ENCODE data around the gene SCGB1D1.
A peak's percentile ranks its signal among the peaks of the same experiment; 100 is the strongest.
"Not testable (repeated sequence)": the region's sequence is repeated elsewhere in the genome, so short reads cannot be mapped to it uniquely, and the experiment has no call there.

The SCGB1D1 gene

DNA sequence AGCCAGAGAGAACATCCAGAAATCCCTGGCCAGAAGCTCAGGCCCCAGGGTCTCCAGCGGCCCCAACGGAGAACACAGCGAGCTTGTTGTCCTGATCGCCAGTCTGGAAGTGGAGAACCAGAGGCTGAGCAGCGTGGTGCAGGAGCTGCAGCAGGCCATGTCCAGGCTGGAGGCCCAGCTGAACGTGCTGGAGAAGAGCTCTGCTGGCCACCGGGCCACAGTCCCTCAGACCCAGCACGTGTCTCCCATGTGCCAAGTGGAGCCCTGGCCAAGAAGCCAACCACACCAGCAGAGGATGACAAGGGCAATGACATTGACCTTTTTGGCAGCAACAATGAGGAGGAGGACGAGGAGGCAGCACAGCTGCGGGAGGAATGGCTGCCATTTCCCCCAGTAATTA lies 20.6 kb upstream of the SCGB1D1 start:
- DNase-seq: no peak

DNA sequence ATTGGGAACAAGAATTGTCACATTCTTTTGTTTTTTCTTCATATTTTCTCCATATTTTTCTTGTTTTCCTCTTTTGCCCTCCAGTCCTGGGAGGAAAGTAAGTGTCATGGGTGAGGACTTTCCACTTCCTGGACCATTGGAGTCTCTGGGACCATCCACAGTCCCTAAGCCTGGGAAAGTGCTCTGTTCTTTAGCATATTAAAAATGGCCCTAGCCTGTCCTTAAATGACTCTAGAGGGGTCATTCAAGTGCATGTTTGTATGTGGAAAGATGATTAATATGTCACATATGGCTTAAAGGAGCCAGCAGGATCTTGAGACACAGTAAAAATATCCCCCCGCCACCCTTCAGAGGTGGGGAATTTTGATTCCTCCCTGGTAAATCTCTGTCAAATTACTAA lies 20.1 kb upstream of the SCGB1D1 start:
- DNase-seq: no peak

DNA sequence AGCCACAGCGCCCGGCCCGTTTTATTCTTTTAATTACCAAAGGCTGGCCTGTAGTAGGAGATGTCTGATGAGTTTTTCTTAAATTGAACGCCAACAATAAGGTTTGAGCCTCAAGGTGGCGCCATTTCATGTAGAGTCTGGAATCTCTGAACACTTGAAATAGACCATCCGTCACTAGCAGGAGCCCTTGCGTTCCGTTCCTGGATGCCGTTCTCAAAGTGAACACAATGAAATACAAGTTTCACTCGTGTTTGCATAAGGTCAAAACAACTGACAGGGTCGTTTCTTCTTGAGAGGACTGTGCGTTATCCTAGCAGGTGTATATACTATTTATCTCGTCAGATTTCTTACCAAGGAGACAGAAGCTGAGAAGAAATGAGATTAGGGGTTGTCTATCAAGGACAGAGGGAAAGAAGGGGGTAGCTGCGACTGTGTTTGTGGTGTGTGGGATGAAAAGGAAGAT lies 18.7 kb upstream of the SCGB1D1 start:
- peak; percentile 84 for DNase-seq

DNA sequence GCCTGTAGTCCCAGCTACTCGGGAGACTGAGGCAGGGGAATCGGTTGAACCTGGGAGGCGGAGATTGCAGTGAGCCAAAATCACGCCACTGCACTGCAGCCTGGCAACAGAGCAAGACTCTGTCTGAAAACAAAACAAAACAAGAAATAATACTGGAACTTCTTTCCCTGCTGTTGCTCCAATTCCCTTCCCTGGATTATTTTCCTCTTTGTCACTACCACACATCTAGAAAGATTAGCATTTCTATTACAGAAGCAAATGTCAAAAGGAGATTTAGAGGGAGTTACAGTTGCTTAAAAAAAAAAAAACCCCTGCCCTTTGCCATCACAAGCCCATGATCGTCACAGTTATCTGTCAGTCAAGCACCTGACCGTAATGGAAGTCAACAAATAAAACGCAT lies 17.7 kb upstream of the SCGB1D1 start:
- no peak for DNase-seq

DNA sequence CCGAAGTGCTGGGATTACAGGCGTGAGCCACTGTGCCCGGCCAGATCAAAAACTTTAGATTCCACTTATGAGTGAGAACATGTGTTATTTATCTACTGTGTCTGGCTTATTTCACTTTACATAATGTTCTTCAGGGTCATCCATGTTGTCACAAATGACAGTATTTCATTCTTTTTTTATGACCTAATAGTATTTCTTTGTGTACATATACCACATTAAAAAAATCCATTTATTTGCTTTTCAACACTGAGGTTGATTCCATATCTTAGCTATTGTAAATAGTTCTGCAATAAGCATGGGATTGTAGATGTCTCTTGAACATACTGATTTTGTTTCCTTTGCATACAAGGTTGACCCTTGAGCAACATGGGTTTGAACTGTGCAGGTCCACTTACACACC lies 13.2 kb upstream of the SCGB1D1 start:
- DNase-seq: no peak

DNA sequence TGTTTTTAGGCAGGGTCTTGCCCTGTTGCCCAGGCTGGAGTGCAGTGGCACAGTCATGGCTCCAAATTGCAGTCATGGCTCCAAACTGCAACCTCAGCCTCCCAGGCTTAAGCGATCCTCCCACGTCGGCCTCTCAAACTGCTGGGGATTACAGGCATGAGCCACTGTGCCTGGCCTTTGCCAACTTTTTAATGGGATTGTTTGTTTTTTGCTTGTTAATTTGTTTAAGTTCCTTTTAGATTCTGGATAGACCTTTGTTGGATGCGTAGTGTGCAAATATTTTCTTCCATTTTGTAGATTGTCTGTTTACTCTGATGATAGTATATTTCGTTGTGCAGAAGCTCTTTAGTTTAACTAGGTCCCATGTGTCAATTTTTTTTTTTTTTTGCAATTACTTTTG lies 10.0 kb upstream of the SCGB1D1 start:
- no peak for DNase-seq

DNA sequence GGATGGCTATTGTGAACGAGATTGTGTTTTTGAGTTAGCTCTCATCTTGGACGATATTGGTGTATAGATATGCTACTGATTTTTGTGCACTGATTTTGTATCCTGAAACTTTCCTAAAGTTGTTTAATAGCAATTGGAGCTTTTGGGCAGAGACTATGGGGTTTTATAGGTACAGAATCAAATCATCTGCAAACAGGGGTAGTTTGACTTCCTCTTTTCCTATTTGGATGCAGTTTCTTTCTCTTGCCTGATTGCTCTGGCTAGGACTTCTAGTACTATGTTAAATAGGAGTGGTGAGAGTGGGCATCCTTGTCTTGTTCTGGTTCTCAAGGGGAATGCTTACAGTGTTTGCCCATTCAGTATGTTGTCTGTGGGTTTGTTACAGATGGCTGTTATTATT lies 8.9 kb upstream of the SCGB1D1 start:
- DNase-seq: no peak

DNA sequence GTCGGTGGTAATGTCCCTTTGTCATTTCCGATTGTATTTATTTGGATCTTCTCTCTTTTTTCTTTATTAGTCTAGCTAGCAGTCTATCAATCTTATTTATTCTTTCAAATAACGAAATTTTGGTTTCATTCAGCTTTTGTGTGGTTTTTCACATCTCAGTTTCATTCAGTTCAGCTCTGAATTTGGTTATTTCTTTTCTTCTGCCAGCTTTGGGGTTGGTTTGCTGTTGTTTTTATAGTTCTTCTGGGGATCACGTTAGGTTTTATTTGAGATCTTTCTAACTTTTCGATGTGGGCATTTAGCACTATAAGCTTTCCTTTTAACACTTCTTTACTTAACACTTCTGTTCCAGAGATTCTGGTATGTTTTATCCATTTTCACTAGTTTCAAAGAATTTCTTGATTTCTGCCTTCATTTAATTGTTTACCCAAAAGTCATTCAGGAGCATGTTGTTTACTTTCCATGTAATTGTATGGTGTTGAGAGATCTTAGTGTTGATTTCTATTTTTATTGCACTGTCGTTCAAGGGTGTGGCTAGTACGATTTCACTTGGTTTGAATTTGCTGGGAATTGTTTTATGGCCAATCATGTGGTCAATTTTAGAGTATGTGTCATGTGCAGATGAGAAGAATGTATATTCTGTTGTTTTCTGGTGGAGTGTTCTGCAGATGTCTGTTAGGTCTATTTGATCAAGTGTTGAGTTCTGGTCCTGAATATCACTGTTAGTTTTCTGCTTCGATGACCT lies 7.7 kb upstream of the SCGB1D1 start:
- no peak for DNase-seq

DNA sequence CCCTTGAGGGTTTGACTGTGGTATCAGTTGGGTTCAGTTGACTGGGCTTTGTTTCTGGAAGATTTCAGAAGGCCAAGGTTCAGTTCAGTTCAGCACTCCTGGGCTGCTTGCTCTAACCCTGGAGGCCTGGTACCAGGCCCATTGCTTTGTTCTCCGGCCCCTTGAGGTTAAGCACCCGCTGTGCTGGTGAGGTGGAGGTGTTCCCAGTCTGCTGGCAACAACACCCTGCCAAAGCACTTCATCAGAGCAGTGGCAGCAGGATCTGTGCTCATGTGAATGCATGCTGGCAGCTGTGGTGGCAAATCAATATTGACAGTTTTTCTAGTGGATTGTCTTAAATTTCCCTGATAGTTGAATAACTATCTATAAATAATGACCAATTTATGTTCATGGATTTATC lies 3.8 kb upstream of the SCGB1D1 start:
- DNase-seq: no peak

DNA sequence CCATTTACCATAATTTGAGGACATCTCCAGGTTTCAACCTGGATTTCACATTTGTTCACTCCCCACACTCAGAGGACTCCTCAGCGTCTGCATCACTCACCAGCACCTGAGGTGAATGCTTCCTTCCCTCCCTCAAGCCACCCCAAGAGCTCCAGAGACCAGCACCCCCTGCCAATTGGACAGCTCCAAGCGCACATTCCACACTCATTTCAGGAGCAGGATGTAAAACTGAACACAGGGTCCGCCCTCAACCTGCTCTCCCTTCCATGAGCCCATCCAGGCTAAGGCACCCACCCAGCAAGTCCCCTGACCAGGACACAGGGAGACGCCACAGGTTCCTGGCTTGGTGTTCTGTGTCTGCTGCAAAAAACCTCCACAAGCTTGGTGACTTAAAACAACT lies 3.9 kb downstream of the SCGB1D1 start:
- no peak for DNase-seq

DNA sequence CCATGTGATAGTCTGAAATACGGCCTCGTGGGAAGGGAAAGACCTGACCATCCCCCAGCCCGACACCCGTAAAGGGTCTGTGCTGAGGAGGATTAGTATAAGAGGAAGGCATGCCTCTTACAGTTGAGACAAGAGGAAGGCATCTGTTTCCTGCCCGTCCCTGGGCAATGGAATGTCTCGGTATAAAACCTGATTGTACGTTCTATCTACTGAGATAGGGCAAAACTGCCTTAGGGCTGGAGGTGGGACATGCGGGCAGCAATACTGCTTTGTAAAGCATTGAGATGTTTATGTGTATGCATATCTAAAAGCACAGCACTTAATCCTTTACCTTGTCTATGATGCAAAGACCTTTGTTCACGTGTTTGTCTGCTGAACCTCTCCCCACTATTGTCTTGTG lies 5.0 kb downstream of the SCGB1D1 start:
- DNase-seq: not testable (repeated sequence)

DNA sequence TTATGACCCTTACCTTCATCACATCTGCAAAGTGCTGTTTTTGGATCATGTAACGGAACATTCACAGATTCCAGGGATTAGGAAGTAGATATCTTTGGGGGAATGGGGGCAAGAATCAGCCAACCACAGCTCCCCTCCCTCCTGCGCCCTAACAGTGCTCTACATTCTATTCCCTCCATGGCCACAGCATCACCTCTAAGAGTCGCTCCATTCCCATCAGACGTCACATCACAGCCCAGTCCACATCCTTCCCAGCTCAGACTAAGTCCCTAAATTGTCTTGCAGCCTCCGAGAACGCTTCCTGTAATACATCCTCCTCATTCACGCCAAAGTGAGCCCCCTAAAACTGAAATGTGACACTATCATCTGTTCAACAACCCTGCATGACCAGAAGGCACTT lies 5.9 kb downstream of the SCGB1D1 start:
- no peak for DNase-seq

DNA sequence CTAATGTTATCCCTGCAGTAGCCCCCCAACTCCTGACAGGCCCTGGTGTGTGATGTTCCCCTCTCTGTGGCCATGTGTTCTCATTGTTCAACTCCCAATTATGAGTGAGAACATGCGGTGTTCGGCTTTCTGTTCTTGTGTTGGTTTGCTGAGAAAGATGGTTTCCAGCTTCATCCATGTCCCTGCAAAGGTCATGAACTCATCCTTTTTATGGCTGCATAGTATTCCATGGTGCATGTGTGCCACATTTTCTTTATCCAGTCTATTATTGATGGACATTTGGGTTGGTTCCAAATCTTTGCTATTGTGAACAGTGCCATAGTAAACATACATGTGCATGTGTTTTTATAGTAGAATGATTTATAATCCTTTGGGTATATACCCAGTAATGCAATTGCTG lies 7.4 kb downstream of the SCGB1D1 start:
- DNase-seq: not testable (repeated sequence)

DNA sequence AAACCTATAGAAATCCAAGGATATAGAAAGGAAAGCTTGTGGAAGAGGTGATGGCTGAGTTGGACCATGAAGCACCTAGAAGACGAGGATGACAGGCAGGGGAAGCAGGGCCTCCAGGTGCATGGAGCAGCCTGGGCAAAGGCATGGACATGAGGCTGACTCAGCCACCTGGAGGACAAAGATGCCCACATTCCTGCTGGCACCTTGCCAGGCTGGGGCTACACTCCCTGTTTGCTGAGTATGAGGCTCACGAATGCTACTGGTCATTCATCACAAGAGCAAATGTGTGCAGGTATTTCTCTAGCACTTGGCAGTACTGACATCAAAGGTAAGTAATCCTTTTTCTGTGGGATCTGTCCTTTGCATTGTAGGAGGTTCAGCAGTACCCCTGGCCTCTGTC lies 11.4 kb downstream of the SCGB1D1 start:
- no peak for DNase-seq

DNA sequence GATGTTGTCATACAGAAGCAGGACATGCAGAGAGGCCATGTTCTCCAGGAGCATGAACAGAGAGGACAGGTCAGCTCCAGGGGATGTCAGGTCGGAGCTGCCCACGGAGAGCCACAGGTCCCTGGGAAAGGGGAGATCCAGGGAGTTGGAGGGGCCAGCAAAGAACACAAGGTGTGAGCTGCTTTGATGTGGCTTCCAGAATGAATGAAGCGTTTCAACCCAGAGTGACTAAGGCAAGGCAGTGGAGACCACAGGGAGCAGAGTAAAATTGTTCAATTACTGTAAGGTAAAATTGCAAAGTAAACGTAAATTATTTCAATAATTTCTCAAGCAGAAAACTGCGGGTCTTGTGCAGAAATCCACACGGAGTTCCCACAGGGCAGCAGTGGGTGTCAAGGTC lies 12.9 kb downstream of the SCGB1D1 start:
- DNase-seq: no peak

DNA sequence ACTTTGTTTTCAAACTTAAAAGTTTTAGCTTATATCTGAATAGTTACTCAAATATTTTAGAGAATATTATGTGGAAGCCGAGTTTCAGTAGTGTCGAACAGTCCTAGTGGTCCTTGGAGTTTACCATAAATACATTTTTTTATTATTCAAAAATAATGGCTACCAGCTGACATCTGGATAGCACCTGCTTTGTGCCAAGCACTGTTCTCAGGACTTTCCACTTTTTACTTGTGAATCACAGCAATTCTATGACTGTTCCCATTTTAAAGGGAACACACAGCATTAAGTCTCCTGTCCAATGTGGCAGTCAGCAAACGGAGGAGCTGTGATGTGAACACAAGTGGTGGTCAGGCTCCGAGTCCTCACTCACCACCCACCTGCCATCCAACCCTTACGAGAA lies 14.4 kb downstream of the SCGB1D1 start:
- no peak for DNase-seq

DNA sequence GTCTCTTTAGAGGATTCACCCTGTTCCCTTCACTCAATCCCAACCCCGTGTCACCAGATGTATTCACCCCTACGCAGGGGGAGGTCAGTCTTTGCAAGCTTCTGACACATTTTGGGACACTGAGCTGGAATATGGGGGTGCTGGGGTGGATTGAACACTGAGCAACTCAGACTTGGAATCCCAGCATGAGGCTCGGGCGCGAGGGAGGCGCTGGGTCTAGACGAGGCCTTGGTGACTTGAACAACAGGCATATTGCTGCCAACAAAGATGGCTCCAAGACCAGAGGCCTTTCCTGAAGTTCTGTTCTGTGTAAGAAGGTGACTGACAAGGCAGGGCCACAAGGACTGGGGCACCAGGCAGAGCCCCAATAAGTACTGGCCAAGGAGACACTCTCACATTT lies 15.4 kb downstream of the SCGB1D1 start:
- no peak for DNase-seq

DNA sequence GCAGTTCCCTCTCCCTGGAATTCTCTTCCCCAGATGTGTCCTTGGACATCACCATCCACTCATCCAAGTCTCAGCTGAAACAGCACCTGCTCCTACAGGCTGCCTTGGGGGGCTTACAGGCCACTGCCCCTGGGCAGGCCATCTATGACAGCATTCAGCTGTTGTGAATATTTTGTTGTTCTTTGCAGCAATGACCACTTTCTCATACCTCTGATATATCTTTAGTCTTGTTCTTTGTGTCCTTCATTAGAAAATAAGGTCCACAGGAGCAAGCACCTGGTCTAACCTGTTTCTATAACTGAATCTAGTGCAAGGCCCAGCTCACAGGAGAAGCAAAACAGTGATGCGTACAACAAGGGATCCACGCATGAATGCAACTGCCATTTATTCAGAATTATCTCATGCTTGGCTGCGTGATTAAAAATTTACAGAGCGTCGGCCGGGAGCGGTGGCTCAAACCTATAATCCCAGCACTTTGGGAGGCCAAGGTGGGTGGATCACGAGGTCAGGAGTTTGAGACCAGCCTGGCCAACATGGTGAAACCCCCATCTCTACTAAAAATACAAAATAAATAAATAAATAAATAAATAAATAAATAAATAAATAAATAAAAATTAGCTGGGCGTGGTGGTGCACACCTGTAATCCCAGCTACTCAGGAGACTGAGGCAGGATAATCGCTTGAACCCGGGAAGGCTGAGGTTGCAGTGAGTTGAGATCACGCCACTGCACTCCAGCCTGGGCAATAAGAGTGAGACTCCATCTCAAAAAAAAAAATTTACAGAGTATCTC lies 16.5 kb downstream of the SCGB1D1 start:
- DNase-seq: not testable (repeated sequence)

DNA sequence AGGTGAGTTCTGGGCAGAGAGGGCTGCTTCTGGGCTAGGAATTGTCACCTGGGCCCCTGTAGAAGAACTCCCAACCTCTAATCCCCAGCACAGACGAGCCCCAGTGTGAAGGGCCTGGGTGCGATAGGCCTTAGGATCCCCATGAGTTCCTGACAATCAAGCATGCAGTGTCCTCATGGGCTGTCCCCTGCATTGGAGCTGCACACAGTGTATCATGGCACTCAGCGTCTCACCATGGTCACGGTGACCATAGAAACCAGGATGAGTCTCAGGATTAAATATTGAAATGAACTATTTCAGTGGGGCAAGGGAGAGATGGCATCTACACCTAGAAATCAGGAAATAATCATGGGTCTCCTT lies 18.7 kb downstream of the SCGB1D1 start:
- DNase-seq: no peak

DNA sequence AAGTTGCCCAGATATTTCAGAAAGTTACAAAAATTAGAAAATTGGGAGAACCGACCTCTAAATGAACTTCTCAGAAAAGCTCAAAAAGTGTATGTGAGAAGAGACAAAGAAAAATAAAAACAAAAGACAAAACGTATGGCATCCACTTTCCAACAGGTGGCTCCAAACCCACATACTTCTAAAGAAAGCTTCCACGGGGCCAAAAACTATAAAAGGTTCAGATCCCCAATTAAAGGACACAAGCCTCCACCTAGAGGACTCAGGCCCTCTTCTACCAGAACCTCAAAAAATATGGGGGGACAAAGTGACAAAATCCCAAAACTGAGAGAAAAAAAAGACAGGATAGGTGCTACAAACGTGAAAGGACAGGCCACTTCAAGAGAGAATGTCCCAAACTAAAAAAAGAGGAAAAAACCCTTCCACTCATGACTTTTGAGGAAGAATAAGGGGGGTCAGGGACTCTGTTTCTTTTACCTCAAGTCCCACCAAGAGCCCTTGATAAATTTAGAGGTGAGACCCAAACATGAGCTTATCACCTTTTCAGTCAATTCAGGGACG lies 27.3 kb downstream of the SCGB1D1 start:
- DNase-seq: no peak

DNA sequence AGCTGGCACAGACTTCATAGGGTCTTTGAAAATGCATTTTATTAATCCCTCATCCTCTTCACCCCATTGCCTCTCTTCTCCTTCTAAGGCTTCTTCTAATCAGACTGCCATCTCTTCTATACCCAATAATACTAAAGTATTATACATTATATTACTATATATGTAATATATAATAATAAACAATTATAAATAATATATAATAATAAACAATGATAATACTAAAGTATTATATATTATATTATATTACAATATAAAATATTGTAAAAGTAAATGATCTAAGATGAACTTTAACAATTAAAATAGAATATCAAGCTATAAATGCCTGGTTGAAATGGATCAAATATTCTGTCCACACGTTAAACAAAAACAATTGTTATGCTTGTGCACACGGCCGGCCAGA lies 31.5 kb downstream of the SCGB1D1 start:
- DNase-seq: no peak

DNA sequence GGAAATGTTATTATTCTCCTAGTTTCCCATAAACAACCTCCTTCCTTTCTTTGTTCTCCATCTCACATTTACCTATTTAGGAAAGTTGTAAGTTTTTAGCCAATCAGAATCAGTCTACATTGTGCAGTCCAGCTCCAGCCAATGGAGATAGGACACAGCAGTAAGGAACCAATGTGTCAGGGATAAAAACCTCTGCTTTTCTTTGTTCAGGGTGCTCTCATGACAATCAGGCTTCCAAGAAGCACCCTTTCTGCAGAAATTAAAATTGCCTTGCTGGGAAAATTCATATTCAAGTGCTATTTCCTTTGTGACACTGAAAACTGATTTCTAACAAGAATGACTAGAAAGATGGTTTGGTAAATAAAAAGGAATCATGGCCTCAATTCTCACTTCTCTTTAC lies 33.1 kb downstream of the SCGB1D1 start:
- no peak for DNase-seq

DNA sequence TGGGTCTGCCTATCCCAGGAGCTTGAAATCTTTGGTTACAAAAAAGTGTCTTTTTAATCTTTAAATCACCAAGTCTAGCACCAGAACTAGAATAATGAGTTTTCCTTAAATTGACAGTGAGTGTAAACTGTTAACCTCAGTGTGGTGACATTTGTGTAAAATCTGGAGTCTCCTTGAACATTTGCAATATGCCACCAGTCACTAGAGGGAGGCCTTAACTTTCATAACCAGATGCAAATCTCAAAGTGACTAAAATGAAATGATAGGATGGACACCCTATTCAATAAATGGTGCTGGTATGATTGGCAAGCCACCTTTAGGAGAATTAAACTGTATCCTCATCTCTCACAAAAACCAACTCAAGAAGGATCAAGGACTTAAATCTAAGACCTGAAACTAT lies 43.7 kb downstream of the SCGB1D1 start:
- DNase-seq: no peak

DNA sequence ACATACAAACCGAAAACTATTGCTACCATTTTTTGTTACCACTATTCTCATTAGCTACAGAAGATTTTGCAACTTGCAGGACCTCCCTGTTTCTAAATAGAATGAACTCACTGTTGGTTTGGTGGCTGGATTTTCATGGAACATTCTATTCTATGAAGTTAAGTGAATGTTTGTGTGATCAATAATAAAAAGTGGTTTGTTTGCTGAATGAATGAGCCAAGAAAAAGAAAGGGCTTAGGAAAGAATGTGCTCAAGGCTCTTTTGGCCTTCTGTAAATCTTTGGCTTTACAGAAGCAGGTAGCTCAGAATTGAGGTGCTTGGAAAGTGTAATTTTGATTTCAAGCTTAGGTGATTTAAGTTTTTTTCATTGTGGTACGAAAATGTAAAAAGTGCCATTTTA lies 46.2 kb downstream of the SCGB1D1 start:
- no peak for DNase-seq
